HCT116 (cell line): Measurements from ENCODE around the gene SMAGP. TPM values are rescaled to one million over a fixed set of nuclear protein-coding genes. Genes with fewer than 3 reads are reported as not detected.
A peak's percentile ranks its signal among the peaks of the same experiment; 100 is the strongest.

Experiments
- ATAC-seq: fragments of 200-7000 bp; cut with Tn5 transposase; 2 replicates; pipeline ENCODE4 v1.9.1; 2020; ENCODE audit warnings: mild to moderate bottlenecking, moderate library complexity
- BruUV-seq: library from RNA; stranded (reverse); fragments of 400-500 nt; replicated peaks from 2 replicates; lab custom pipeline; 2021; lab: Mats Ljungman, UMichigan
- CTCF ChIA-PET: fragments of 300-600 bp; sonication (Branson Sonifier 250); formaldehyde crosslinking; loops from one replicate; lab custom pipeline; 2021; ENCODE audit warnings: antibody characterized with exemption; lab: Charles Lee
- POLR2A ChIA-PET: fragments of 300-600, 350-600 bp; sonication (Branson Sonifier 250); formaldehyde crosslinking; loops from one replicate; lab custom pipeline; 2021; ENCODE audit warnings: antibody characterized with exemption; lab: Charles Lee
- RAD21 ChIA-PET, 2 experiments: fragments of 300-600 bp; sonication (Branson Sonifier 250); formaldehyde crosslinking; loops; one replicate each; lab custom pipeline; 2023; ENCODE audit warnings: low total read pairs in 2 of 2; ENCODE audit not compliant: uncharacterized antibody in 2 of 2, unreplicated experiment in 2 of 2, low non-redundant PET in 1 of 2; lab: Charles Lee
- DNase-seq: peaks from one replicate; pipeline ENCODE4 v3.0.0-alpha.2; 2010; ENCODE audit warnings: low read depth, low spot score
- H2AFZ ChIP-seq: fragments of 200-600 bp; shearing (Covaris generic), sonication (generic); 2 replicates; pipeline ENCODE4 v1.6.1; 2017; ENCODE audit warnings: low read depth, mixed run types, mixed read lengths, antibody characterized with exemption, low read length; ENCODE audit not compliant: poor library complexity, severe bottlenecking
- H3K27ac ChIP-seq: 2 replicates; pipeline ENCODE4 v1.5.1; 2012; ENCODE audit warnings: low read depth, low read length
- H3K27me3 ChIP-seq: fragments of 200-600 bp; sonication (generic); 2 replicates; pipeline ENCODE4 v1.6.1; 2016; ENCODE audit warnings: mixed run types, low read length, mixed read lengths; ENCODE audit not compliant: insufficient read depth
- H3K36me3 ChIP-seq, 2 experiments: fragments of 200-500 bp in 1 of 2; fragments of 200-600 bp in 1 of 2; sonication (Bioruptor generic) in 1 of 2; sonication (generic) in 1 of 2; 2 replicates each; pipeline versions ENCODE4 v1.5.1 to v1.6.1; 2014 to 2016; ENCODE audit warnings: low read length in 2 of 2, inconsistent platforms in 1 of 2, mixed read lengths in 1 of 2, mixed run types in 1 of 2; ENCODE audit not compliant: insufficient read depth in 2 of 2, control insufficient read depth in 1 of 2
- H3K4me1 ChIP-seq, 2 experiments: fragments of 200-600 bp in 1 of 2; sonication (generic) in 1 of 2; 2 replicates each; pipeline versions ENCODE4 v1.5.1 to v1.6.1; 2012 to 2017; ENCODE audit warnings: low read length in 2 of 2, inconsistent platforms in 1 of 2, mild to moderate bottlenecking in 1 of 2, mixed read lengths in 1 of 2, mixed run types in 1 of 2, moderate library complexity in 1 of 2; ENCODE audit not compliant: insufficient read depth in 2 of 2, control insufficient read depth in 1 of 2
- H3K4me2 ChIP-seq: fragments of 200-600 bp; sonication (generic); 2 replicates; pipeline ENCODE4 v1.6.1; 2017; ENCODE audit warnings: mixed run types, low read length, mixed read lengths
- H3K4me3 ChIP-seq, 2 experiments: fragments of 200-600 bp in 1 of 2; sonication (generic) in 1 of 2; replicated peaks in 1 of 2; 2 replicates each; pipeline ENCODE4 v1.5.1; 2011 to 2016; ENCODE audit warnings: low read length in 2 of 2, control low read depth in 1 of 2, low read depth in 1 of 2, mild to moderate bottlenecking in 1 of 2, mixed read lengths in 1 of 2, mixed run types in 1 of 2
- H3K79me2 ChIP-seq: fragments of 200-600 bp; sonication (generic); 2 replicates; pipeline ENCODE4 v1.6.1; 2017; ENCODE audit warnings: mild to moderate bottlenecking, mixed run types, low read length, moderate library complexity, mixed read lengths; ENCODE audit not compliant: insufficient read depth
- H3K9ac ChIP-seq: fragments of 200-600 bp; sonication (generic); 2 replicates; pipeline ENCODE4 v1.6.1; 2016; ENCODE audit warnings: low read length, mixed read lengths
- H3K9me2 ChIP-seq: fragments of 200-600 bp; sonication (generic), shearing (Covaris generic); 2 replicates; pipeline ENCODE4 v1.6.1; 2017; ENCODE audit warnings: mixed run types, mild to moderate bottlenecking, moderate library complexity; ENCODE audit not compliant: insufficient read depth
- H3K9me3 ChIP-seq, 2 experiments: fragments of 200-500 bp in 1 of 2; fragments of 200-600 bp in 1 of 2; sonication (Bioruptor generic) in 1 of 2; sonication (generic) in 1 of 2; 2 replicates each; pipeline ENCODE4 v1.6.1; 2014 to 2017; ENCODE audit warnings: low read length in 2 of 2, mixed read lengths in 2 of 2, inconsistent platforms in 1 of 2, low read depth in 1 of 2, mild to moderate bottlenecking in 1 of 2, mixed run types in 1 of 2, moderate library complexity in 1 of 2; ENCODE audit not compliant: control insufficient read depth in 1 of 2, insufficient read depth in 1 of 2
- H4K20me1 ChIP-seq: fragments of 200-600 bp; sonication (generic), shearing (Covaris generic); 2 replicates; pipeline ENCODE4 v1.6.1; 2017; ENCODE audit warnings: mixed run types, mild to moderate bottlenecking, moderate library complexity; ENCODE audit not compliant: insufficient read depth
- CBX3 ChIP-seq: IDR thresholded peaks from 2 replicates; pipeline ENCODE4 v1.6.1; 2012; ENCODE audit warnings: low read depth
- CEBPB ChIP-seq: IDR thresholded peaks from 2 replicates; pipeline ENCODE4 v1.6.1; 2012; ENCODE audit warnings: low read depth
- CTCF ChIP-seq, 3 experiments: fragments of 200-600 bp in 1 of 3; sonication (generic) in 1 of 3; IDR thresholded peaks in 2 of 3; conservative IDR thresholded peaks in 1 of 3; 2 replicates each; pipeline ENCODE4 v1.5.1; 2012 to 2017; ENCODE audit warnings: low read depth in 2 of 3, low read length in 2 of 3, antibody characterized with exemption in 1 of 3, borderline replicate concordance in 1 of 3, control low read depth in 1 of 3, mild to moderate bottlenecking in 1 of 3, mixed read lengths in 1 of 3, mixed run types in 1 of 3, moderate library complexity in 1 of 3; ENCODE audit not compliant: insufficient read depth in 1 of 3
- EGR1 ChIP-seq: IDR thresholded peaks from 2 replicates; pipeline ENCODE4 v1.6.1; 2012; ENCODE audit warnings: low read depth
- ELF1 ChIP-seq: IDR thresholded peaks from 2 replicates; pipeline ENCODE4 v1.6.1; 2012; ENCODE audit warnings: low read depth, borderline replicate concordance
- EZH2 ChIP-seq: fragments of 200-600 bp; sonication (generic); IDR thresholded peaks from 2 replicates; pipeline ENCODE4 v1.6.1; 2017; ENCODE audit warnings: antibody characterized with exemption, mixed run types
- EZH2phosphoT487 ChIP-seq: fragments of 200-600 bp; IDR thresholded peaks from 2 replicates; pipeline ENCODE4 v1.6.1; 2018; ENCODE audit warnings: antibody characterized with exemption, borderline replicate concordance
- FOSL1 ChIP-seq: IDR thresholded peaks from 2 replicates; pipeline ENCODE4 v1.6.1; 2012; ENCODE audit warnings: low read depth
- MAX ChIP-seq: IDR thresholded peaks from 2 replicates; pipeline ENCODE4 v1.6.1; 2012
- POLR2A ChIP-seq: IDR thresholded peaks from 2 replicates; pipeline ENCODE4 v1.7.0; 2011; ENCODE audit warnings: borderline replicate concordance; ENCODE audit not compliant: insufficient read depth, insufficient read length; ENCODE audit errors: extremely low read depth
- POLR2AphosphoS5 ChIP-seq: IDR thresholded peaks from 2 replicates; pipeline ENCODE4 v1.6.1; 2011; ENCODE audit warnings: mild to moderate bottlenecking, low read depth, low read length, moderate library complexity
- RAD21 ChIP-seq: IDR thresholded peaks from 2 replicates; pipeline ENCODE4 v1.6.1; 2012; ENCODE audit warnings: low read depth, mild to moderate bottlenecking
- REST ChIP-seq: IDR thresholded peaks from 2 replicates; pipeline ENCODE4 v1.6.1; 2012; ENCODE audit warnings: low read depth
- SIN3A ChIP-seq: IDR thresholded peaks from 2 replicates; pipeline ENCODE4 v1.6.1; 2012; ENCODE audit warnings: low read depth
- SP1 ChIP-seq: IDR thresholded peaks from 2 replicates; pipeline ENCODE4 v1.6.1; 2012; ENCODE audit warnings: low read depth
- YY1 ChIP-seq: IDR thresholded peaks from 2 replicates; pipeline ENCODE4 v1.6.1; 2011; ENCODE audit warnings: low read length, low read depth, moderate library complexity, mild to moderate bottlenecking; ENCODE audit not compliant: insufficient replicate concordance; ENCODE audit errors: extremely low read depth
- intact Hi-C: fragments of 100-400 bp; cut with micrococcal nuclease; formaldehyde crosslinking; loops from 2 replicates; pipeline ENCODE4 v1.10.0; 2022
- total RNA-seq: library from RNA; stranded (reverse); gene quantifications from one replicate; pipeline ENCODE4 v1.2.1, GENCODE V29; 2021; ENCODE audit not compliant: unreplicated experiment

The SMAGP gene
- total RNA-seq, 1 experiment from 2014 or later: 39.9 TPM

GRCh38 chr12:51238510-51239334 is 31.5 kb downstream of the SMAGP start, which contains the start of gene DAZAP2:
Gene DAZAP2, plus strand, starts transcription at chr12:51238826. Its CDS starts 82 bp downstream, at chr12:51238908.
- Histone ChIP-seq H3K9ac (peak within 1 kb of the TSS; percentile 100), H3K79me2 (peaks cover 28% of the 10 kb centered on the region), H3K9me2 (no peaks in the 10 kb centered on the region), H3K27me3 (no peaks in the 10 kb centered on the region), H3K4me2 (peak within 1 kb of the TSS; percentile 80), H4K20me1 (no peaks in the 10 kb centered on the region), H3K4me3 (peak within 1 kb of the TSS; percentile 96 to 99), H2AFZ (peak within 1 kb of the TSS; percentile 46), H3K36me3 (peaks cover 27 to 30% of the 10 kb centered on the region in 2 experiments)
- BruUV-seq: TSS peak; percentile 47
- ChIA-PET POLR2A (interaction anchor here (0.6 to 1.7 kb wide), 9 partner anchors 9 to 953 kb away, joined by 3 to 14 read pairs (median 3); partner anchors contain the start of genes CSRNP2, KRT80 and POU6F1), RAD21 (interaction anchor here (0.6 to 1.2 kb wide), 4 partner anchors 20 to 186 kb away, joined by 4 to 8 read pairs (median 6); partner anchors contain the start of gene POU6F1 (in 1 of the 2)), CTCF (interaction anchor here (0.6 to 1.5 kb wide), 5 partner anchors 11 to 156 kb away, joined by 3 to 10 read pairs (median 4); partner anchors contain the start of genes CSRNP2 and POU6F1)
- intact Hi-C loops: loop anchor here (2.0 kb wide), 1 partner anchor 66 kb away; the partner anchor contains the start of gene TFCP2
- peak; percentile 90 for DNase-seq
- peak; percentile 94 for ATAC-seq
- TF ChIP-seq CTCF (IDR thresholded peaks at IDR 0.05 in 2 of 3, conservative IDR thresholded peaks at IDR 0.05 in 1 of 3; ENCODE audit: borderline replicate concordance in 1 of 3, insufficient read depth in 1 of 3, low read depth in 2 of 3, low read length in 2 of 3): peak in 2 of 3 experiments; percentile 16 to 43; a peak in 2 of 6 replicates
- TF ChIP-seq CBX3: no peak
- no peak for TF ChIP-seq FOSL1
- peak; percentile 25; the same call in 1 of the 2 replicates for TF ChIP-seq MAX
- TF ChIP-seq EZH2phosphoT487: no peak
- TF ChIP-seq POLR2AphosphoS5: peak; percentile 84
- TF ChIP-seq EZH2: no peak
- TF ChIP-seq EGR1: peak; percentile 65
- TF ChIP-seq SP1: peak; percentile 94
- TF ChIP-seq ELF1: peak; percentile 95
- no peak for TF ChIP-seq YY1
- TF ChIP-seq REST: no peak
- TF ChIP-seq POLR2A: peak; percentile 51
- TF ChIP-seq RAD21: no peak
- TF ChIP-seq CEBPB: no peak
- 0 out of 2 replicates have a peak, but pooled peaks have one; percentile 83 for TF ChIP-seq SIN3A
- TF ChIP-seq, all 23 proteins: peak for 8
- Histone ChIP-seq H3K9me3 (no peaks in the 10 kb centered on the region), H3K27ac (peak within 1 kb of the TSS; percentile 98), H3K4me1 (peaks cover 12 to 15% of the 10 kb centered on the region in 2 experiments)
